ENCODE measurements around the gene DRGX.

The DRGX gene

DNA sequence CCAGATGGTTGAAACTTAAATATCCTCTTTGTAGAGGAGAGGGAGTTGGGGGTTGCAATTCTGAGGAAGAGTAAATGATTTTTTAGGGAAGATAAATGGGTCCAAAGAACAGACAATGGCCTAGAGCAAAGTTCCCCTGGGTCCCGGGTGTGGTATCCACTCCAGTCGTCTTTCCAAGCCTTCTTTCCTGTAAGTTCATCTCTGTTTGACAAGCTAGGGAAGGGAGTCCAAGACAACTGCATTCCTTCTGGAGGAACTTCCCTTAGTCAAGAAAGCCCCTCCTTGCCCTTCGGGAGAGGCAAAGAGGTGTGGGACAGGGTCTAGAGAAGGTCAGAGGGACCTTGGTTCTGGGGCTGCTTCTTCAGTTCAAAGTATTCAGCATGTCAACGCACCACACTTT is 63.6 kb downstream of the DRGX start:
- DNase-seq (ENCODE audit: low read depth), result no peak
- TF ChIP-seq, protein P1, sequence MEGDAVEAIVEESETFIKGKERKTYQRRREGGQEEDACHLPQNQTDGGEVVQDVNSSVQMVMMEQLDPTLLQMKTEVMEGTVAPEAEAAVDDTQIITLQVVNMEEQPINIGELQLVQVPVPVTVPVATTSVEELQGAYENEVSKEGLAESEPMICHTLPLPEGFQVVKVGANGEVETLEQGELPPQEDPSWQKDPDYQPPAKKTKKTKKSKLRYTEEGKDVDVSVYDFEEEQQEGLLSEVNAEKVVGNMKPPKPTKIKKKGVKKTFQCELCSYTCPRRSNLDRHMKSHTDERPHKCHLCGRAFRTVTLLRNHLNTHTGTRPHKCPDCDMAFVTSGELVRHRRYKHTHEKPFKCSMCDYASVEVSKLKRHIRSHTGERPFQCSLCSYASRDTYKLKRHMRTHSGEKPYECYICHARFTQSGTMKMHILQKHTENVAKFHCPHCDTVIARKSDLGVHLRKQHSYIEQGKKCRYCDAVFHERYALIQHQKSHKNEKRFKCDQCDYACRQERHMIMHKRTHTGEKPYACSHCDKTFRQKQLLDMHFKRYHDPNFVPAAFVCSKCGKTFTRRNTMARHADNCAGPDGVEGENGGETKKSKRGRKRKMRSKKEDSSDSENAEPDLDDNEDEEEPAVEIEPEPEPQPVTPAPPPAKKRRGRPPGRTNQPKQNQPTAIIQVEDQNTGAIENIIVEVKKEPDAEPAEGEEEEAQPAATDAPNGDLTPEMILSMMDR (conservative IDR thresholded peaks at IDR 0.05; ENCODE audit: low read length), result no peak
- no peak overlapping the region for H3K4me3 ChIP-seq (ENCODE audit: low read length)

DNA sequence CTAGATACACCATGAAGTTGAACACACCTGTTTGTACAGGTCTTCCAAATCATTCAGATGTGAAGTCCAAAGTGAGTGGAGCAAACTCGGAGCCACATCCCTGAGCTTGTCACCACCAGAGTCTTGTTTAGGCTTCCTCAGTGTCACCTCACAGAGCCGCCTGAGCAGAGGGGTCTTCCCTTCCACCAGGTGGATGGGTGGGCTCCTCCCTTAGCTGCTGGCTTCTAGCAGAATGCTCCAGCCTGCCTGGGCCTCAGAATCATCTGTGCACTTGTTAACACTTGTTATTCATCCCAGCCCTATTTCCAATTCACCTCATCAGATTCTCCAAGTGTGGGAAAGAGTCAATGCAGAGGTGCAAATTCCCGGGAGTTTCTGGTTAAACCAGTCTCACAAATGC is 64.5 kb downstream of the DRGX start:
- no peak overlapping the region for H3K4me3 ChIP-seq (ENCODE audit: low read length)
- DNase-seq (ENCODE audit: low read depth), result no peak
- TF ChIP-seq, protein P1 (conservative IDR thresholded peaks at IDR 0.05; ENCODE audit: low read length), result no peak

DNA sequence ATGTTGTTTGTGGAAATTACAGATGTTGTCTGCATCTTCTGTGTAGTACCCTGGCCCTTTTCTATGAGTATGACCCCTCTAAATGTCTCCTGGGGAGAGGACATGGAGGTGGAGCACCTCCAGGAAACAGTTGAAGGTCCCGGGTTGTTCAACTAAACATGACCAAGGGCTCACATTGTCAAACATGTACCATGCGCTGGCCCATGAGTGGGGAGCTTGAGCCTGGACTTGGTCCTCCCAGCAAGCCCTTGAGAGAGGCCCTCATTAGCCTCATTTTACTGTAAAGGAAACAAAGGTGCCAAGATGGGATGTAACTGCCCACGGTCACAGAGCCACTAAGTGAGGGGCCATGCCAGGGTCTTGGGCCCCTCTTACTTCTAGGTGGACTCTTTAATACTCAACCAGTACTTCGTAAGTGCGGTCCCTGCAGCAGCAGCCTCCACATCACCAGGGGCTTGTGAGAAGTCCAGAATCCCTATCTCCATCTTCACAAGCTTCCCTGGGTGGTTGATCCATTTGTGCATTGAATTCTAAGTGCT is 65.7 kb downstream of the DRGX start:
- TF ChIP-seq, protein P1 (conservative IDR thresholded peaks at IDR 0.05; ENCODE audit: low read length), result no peak
- DNase-seq (ENCODE audit: low read depth), result no peak
- no peak overlapping the region for H3K4me3 ChIP-seq (ENCODE audit: low read length)

DNA sequence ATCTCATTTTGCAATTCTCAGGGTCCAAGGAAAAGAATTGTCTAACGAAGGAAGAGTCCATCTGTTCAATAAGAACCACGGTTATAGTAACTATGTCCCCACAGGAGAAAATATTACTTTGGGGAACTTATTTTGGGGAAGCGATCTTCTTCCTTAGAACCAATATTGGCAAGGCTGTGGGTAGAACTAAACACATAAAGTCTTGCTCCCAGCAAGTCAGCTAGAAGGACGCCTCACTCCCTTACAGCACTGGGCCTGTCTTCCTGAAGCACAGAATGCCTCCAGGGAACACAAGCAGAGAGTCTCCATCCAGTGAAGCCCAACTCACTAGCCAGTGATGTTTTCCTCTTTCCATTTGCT is 66.8 kb downstream of the DRGX start:
- H3K4me3 ChIP-seq (ENCODE audit: low read length), result no peak overlapping the region
- no peak for DNase-seq (ENCODE audit: low read depth)

DNA sequence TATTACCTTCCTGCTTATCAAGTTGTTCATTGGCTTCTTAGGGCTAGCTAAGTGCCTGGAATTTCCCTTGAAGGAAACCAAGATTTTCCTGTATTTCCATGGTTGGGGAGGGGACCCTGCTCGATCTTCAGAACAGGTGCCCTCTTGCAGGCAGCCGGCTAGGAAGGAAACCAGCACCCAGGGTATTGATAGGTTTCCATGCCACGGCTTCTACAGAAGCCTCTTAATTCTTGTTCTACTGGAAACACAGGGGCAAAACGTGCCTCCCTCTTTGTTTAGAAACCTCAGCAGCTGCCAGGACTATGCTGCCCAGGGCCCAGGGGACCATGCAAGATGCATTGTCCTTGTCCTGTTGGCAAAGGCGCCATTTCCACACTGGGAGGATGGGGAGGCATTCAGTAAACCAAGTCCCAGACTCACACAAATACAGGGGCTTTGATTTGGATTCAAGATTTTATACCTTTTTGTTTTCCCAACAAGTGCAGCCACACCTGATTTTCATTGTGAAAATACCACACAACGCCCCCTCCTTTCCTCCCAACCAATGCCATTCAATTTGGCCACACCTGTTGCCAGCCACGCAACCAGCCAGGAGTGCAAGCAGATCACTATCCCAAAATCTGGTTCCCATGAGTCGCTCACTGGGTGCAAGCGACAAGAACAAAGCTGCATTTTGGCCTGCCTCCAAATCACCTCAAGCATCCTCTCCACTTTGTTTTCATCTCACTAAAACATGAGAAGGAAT is 67.3 kb downstream of the DRGX start:
- TF ChIP-seq, protein P1 (conservative IDR thresholded peaks at IDR 0.05; ENCODE audit: low read length), result no peak
- no peak overlapping the region for H3K4me3 ChIP-seq (ENCODE audit: low read length)
- DNase-seq (ENCODE audit: low read depth), result no peak

More for the DNA sequence above, 66.8 kb downstream of the DRGX start:
- TF ChIP-seq, protein P1 (conservative IDR thresholded peaks at IDR 0.05; ENCODE audit: low read length), result no peak

DNA sequence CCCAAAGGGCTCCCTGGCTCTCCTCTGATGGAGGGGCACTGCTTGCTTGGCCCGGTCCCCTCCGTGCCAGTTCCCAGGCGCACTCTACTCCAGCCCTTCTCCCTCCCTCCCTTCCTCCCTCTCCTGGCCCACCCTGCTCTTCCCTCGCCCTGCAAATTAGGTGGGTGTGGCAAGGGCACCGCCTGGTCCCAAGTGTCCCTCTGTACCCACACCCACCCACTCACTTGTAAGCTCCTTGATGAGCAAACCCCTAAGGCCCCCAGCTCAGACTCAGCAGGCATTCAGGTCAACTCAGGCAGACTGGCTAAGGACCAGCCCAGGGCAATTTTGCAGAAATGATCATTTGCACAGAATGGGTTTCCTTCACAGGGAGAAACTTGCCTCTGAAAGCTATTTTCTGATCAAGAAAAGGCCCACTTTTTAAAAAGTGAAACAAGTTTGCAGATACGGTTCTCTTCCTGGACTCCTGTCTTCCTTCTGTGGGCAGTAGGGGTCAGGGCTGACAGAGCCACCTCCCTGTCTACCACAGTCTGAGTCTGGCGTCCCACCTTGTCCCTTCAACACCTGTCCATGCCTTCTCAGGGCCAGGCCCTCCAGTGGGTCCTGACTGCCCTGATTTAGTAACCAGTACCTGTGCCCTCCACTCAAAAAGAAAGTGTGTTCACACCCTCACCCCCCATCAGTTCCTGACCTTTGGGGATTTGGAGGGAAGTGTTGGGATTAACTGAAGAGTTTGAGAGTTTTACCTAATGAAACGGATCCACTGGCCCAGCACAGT is 68.7 kb downstream of the DRGX start:
- H3K4me3 ChIP-seq (ENCODE audit: low read length), result no peak overlapping the region
- no peak for DNase-seq (ENCODE audit: low read depth)
- TF ChIP-seq, protein P1 (conservative IDR thresholded peaks at IDR 0.05; ENCODE audit: low read length), result no peak
